Nephron progenitor cell (in vitro differentiated cells): ENCODE measurements around the gene RBM38.
A peak's percentile ranks its signal among the peaks of the same experiment; 100 is the strongest.

Experiments used
- DNase-seq: peaks from one replicate; pipeline ENCODE4 v3.0.0; 2021
- H3K27ac Mint-ChIP-seq: 2 replicates; pipeline ENCODE4 v1.8.0; 2021; ENCODE audit warnings: mild to moderate bottlenecking, moderate library complexity, mixed read lengths
- H3K27me3 Mint-ChIP-seq: 2 replicates; pipeline ENCODE4 v1.8.0; 2021; ENCODE audit warnings: mild to moderate bottlenecking, low read depth, mixed read lengths; ENCODE audit not compliant: poor library complexity
- H3K36me3 Mint-ChIP-seq: 2 replicates; pipeline ENCODE4 v1.8.0; 2021; ENCODE audit warnings: low read depth, mixed read lengths
- H3K4me1 Mint-ChIP-seq: 2 replicates; pipeline ENCODE4 v1.8.0; 2021; ENCODE audit warnings: mixed read lengths
- H3K4me3 Mint-ChIP-seq: 2 replicates; pipeline ENCODE4 v1.8.0; 2021; ENCODE audit warnings: mild to moderate bottlenecking, moderate library complexity, mixed read lengths
- H3K9me3 Mint-ChIP-seq: 2 replicates; pipeline ENCODE4 v1.8.0; 2021; ENCODE audit warnings: mild to moderate bottlenecking, moderate library complexity, mixed read lengths
- TF ChIP-seq, protein P1 (sequence below): fragments of 200-600 bp; sonication (generic); IDR thresholded peaks from 2 replicates; pipeline ENCODE4 v1.5.0; 2021; ENCODE audit warnings: antibody characterized with exemption

The RBM38 gene

DNA sequence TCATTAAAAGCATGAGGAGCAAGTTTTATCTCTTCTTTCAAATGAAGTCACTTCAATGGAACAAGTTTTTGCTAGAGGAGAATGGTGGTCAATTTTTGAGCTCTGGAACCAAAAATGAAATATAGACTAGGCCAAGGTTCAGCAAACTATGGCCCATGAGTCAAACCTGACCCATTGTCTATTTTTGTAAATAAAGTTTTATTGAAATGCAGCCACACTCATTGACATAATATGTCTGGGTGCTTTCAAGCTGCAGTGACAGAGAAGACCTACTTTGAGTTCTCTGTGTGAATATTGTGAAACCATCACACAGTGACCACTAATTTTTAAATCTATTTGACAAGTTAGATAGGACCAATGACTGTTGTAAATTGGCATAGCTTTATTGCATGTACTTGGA is 26.7 kb upstream of the RBM38 start:
- H3K36me3 Mint-ChIP-seq = peaks cover 50% of the 10 kb centered on the region
- no peaks in the 10 kb centered on the region for H3K4me1 Mint-ChIP-seq
- H3K27ac Mint-ChIP-seq = no peak overlapping the region
- H3K4me3 Mint-ChIP-seq = no peak overlapping the region
- H3K9me3 Mint-ChIP-seq = no peaks in the 10 kb centered on the region
- TF ChIP-seq, protein P1, sequence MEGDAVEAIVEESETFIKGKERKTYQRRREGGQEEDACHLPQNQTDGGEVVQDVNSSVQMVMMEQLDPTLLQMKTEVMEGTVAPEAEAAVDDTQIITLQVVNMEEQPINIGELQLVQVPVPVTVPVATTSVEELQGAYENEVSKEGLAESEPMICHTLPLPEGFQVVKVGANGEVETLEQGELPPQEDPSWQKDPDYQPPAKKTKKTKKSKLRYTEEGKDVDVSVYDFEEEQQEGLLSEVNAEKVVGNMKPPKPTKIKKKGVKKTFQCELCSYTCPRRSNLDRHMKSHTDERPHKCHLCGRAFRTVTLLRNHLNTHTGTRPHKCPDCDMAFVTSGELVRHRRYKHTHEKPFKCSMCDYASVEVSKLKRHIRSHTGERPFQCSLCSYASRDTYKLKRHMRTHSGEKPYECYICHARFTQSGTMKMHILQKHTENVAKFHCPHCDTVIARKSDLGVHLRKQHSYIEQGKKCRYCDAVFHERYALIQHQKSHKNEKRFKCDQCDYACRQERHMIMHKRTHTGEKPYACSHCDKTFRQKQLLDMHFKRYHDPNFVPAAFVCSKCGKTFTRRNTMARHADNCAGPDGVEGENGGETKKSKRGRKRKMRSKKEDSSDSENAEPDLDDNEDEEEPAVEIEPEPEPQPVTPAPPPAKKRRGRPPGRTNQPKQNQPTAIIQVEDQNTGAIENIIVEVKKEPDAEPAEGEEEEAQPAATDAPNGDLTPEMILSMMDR = no peak
- peaks cover 2% of the 10 kb centered on the region for H3K27me3 Mint-ChIP-seq
- no peak for DNase-seq

DNA sequence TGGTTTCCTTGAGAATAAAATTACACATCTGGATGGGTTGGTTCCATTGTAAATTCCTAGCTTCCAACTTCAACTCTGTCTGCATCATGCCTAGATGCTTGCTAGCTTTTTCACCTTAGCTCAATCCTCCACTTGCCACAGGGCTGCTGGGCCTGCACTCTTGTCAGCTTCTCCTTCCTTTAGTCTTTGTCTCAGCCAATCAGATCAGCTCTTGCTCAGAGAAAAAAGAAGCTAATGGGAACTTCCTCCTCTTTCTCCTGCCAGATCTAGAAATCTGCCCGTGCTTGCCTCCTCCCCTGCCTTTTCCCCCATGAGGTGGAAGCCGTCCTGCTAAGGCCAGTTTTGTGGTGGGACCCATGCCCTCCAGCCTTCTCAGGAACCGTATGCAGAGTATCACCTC is 21.6 kb upstream of the RBM38 start:
- H3K27ac Mint-ChIP-seq = peak overlapping the region; percentile 20
- H3K27me3 Mint-ChIP-seq = peaks cover 5% of the 10 kb centered on the region
- H3K4me1 Mint-ChIP-seq = no peaks in the 10 kb centered on the region
- H3K36me3 Mint-ChIP-seq = peaks cover 83% of the 10 kb centered on the region
- no peak overlapping the region for H3K4me3 Mint-ChIP-seq
- TF ChIP-seq, protein P1 = no peak
- H3K9me3 Mint-ChIP-seq = no peaks in the 10 kb centered on the region
- DNase-seq = no peak

DNA sequence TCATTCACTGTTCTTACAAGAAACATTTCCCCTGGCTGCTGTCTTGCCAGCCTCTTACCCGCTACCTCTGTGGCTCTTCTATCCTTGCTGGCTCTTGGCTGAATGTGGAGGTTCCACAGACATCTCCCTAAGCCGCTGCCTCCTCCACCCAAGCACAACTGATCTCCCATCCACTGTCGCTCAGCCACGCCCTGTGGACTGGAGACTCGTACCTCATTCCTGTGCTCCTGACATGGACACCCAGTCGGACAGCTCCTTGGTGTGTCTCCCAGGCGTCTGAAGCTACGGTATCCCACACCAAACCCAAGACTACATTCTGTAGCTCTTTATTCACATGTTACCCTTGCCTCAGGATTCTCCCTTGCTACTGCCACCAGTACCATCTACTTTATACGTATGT is 20.9 kb upstream of the RBM38 start:
- no peak overlapping the region for H3K4me3 Mint-ChIP-seq
- peak overlapping the region; percentile 19 for H3K27ac Mint-ChIP-seq
- peaks cover 79% of the 10 kb centered on the region for H3K36me3 Mint-ChIP-seq
- H3K9me3 Mint-ChIP-seq = no peaks in the 10 kb centered on the region
- no peak for DNase-seq
- H3K27me3 Mint-ChIP-seq = peaks cover 5% of the 10 kb centered on the region
- no peaks in the 10 kb centered on the region for H3K4me1 Mint-ChIP-seq
- TF ChIP-seq, protein P1 = no peak

DNA sequence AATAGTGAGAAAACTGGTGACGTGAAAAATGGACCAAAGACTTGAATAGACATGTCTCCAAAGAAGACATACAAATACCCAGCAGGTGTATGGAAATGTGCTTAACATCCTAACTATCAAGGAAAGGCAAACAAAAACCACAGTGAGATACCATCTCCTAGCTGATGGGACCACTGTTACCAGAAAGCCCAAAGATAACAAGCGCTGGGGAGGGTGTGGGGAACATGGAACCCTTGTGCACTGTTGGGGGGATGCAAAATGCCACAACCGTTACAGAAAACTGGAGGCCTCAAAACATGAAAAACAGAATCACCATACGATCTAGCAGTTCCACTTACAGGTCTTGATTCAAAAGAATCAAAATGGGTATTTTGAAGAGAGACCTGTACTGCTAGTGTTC is 19.8 kb upstream of the RBM38 start:
- H3K4me1 Mint-ChIP-seq = no peaks in the 10 kb centered on the region
- no peak overlapping the region for H3K27ac Mint-ChIP-seq
- peaks cover 80% of the 10 kb centered on the region for H3K36me3 Mint-ChIP-seq
- TF ChIP-seq, protein P1 = no peak
- H3K27me3 Mint-ChIP-seq = peaks cover 5% of the 10 kb centered on the region
- H3K9me3 Mint-ChIP-seq = no peaks in the 10 kb centered on the region
- H3K4me3 Mint-ChIP-seq = no peak overlapping the region
- no peak for DNase-seq

DNA sequence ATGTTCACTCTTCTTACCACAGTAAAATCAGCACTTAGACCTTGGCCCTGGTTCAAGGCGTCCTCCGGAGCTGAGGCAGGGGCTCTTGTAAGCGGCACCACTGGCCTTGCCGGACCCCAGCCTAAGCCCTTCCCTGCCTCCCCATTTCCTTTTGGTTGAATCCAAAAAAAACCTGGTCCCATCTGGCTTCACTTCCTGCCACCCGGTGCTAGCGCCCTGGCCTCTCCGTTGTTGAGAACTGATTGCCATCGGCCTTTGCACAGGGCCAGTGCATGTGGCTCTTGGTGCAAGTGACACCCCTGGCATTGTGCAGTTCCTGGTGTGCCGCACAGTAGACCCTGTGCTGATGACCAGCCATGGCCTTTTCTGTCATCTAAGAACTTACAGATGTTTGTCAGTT is 19.0 kb upstream of the RBM38 start:
- no peaks in the 10 kb centered on the region for H3K9me3 Mint-ChIP-seq
- TF ChIP-seq, protein P1 = no peak
- no peaks in the 10 kb centered on the region for H3K4me1 Mint-ChIP-seq
- no peak overlapping the region for H3K27ac Mint-ChIP-seq
- peaks cover 80% of the 10 kb centered on the region for H3K36me3 Mint-ChIP-seq
- H3K27me3 Mint-ChIP-seq = peaks cover 5% of the 10 kb centered on the region
- no peak for DNase-seq
- H3K4me3 Mint-ChIP-seq = no peak overlapping the region

DNA sequence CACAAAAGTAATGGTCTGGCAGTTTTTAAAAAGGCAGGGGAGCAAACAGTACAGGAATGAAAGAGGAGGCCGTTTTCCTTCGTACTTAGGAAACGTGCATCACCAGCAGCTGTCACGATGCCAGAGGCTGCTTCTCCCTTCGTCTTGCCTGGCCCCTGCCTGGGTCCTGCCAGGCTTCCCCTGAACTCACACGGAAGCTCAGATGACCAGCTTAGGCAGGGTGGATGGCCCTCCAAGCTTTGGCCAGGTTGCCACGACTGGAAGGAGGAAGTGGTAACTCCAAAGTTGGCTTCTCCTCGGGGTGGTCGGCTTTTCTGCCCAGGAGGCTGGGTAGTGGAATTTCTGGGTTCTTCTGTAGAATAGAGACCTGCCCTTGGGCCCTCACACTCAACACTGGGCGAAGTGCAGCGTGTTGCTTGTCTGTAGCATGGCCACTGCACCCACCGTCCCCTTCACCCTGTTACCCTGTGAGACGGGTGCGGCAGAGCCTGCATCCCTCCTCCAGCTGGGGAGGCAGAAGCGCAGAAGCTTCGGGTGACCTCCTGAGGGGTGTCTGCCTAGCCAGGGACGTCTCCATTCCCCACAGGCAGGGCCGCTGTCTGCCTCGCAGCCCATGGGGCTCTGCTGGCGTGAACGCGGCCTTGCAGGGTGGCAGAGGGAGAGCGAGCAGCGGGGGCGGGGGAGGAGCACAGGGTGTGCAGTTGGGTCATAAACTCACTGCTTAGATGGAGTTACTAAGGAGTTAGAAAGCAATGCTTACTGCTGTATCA is 18.4 kb upstream of the RBM38 start:
- no peak for DNase-seq
- Mint-ChIP-seq H3K4me3 (no peak overlapping the region), H3K9me3 (no peaks in the 10 kb centered on the region), H3K4me1 (no peaks in the 10 kb centered on the region), H3K27me3 (peaks cover 5% of the 10 kb centered on the region), H3K36me3 (peaks cover 83% of the 10 kb centered on the region), H3K27ac (no peak overlapping the region)
- TF ChIP-seq, protein P1 = no peak
